Caco-2 (cell line): ENCODE data around the gene RAI1. TPM values are rescaled to one million over a fixed set of nuclear protein-coding genes. Genes with fewer than 3 reads are reported as not detected.

Experiments used
- BruUV-seq: library from RNA; stranded (reverse); fragments of 400-500 nt; replicated peaks from 2 replicates; lab custom pipeline; 2021; lab: Mats Ljungman, UMichigan
- CTCF ChIA-PET: fragments of 300-600 bp; sonication (Branson Sonifier 250); formaldehyde crosslinking; loops from one replicate; lab custom pipeline; 2022; ENCODE audit warnings: antibody characterized with exemption; lab: Charles Lee
- POLR2A ChIA-PET: fragments of 300-600 bp; sonication (Branson Sonifier 250); formaldehyde crosslinking; loops from one replicate; lab custom pipeline; 2022; ENCODE audit warnings: antibody characterized with exemption; lab: Charles Lee
- DNase-seq, 2 experiments: peaks; one replicate each; pipeline versions ENCODE4 v3.0.0 to v3.0.0-alpha.2; 2020 to 2022
- H3K27me3 ChIP-seq: replicated peaks from 2 replicates; pipeline ENCODE4 v1.6.0; 2011; ENCODE audit warnings: low read length; ENCODE audit not compliant: control insufficient read depth, insufficient read depth
- H3K36me3 ChIP-seq: 2 replicates; pipeline ENCODE4 v1.5.1; 2011; ENCODE audit warnings: low read length; ENCODE audit not compliant: control insufficient read depth, insufficient read depth
- H3K4me1 ChIP-seq: fragments of 250-450 bp; sonication (Bioruptor Pico); 2 replicates; pipeline ENCODE4 v1.5.1; 2020; ENCODE audit warnings: mild to moderate bottlenecking
- H3K4me3 ChIP-seq: 2 replicates; pipeline ENCODE4 v1.5.1; 2011; ENCODE audit warnings: low read depth, mild to moderate bottlenecking, control low read depth, low read length
- H3K9me3 ChIP-seq: fragments of 250-450 bp; sonication (Bioruptor Pico); 2 replicates; pipeline ENCODE4 v1.5.1; 2020; ENCODE audit warnings: mild to moderate bottlenecking, moderate library complexity
- H3K27ac Mint-ChIP-seq: one replicate; pipeline ENCODE4 v1.8.0; 2022; ENCODE audit warnings: mixed read lengths; ENCODE audit not compliant: unreplicated experiment
- H3K27me3 Mint-ChIP-seq: one replicate; pipeline ENCODE4 v1.8.0; 2022; ENCODE audit warnings: mixed read lengths; ENCODE audit not compliant: insufficient read depth, unreplicated experiment
- H3K36me3 Mint-ChIP-seq: one replicate; pipeline ENCODE4 v1.8.0; 2022; ENCODE audit warnings: mild to moderate bottlenecking, mixed read lengths; ENCODE audit not compliant: insufficient read depth, unreplicated experiment
- H3K4me1 Mint-ChIP-seq: one replicate; pipeline ENCODE4 v1.8.0; 2022; ENCODE audit warnings: low read depth, mixed read lengths; ENCODE audit not compliant: unreplicated experiment
- H3K4me3 Mint-ChIP-seq: one replicate; pipeline ENCODE4 v1.8.0; 2022; ENCODE audit warnings: mild to moderate bottlenecking, moderate library complexity, mixed read lengths; ENCODE audit not compliant: unreplicated experiment
- H3K9me3 Mint-ChIP-seq: one replicate; pipeline ENCODE4 v1.8.0; 2022; ENCODE audit warnings: mixed read lengths; ENCODE audit not compliant: unreplicated experiment
- CTCF ChIP-seq, 2 experiments: fragments of 200-600 bp in 1 of 2; IDR thresholded peaks; 1 replicate in 1 of 2; 2 replicates in 1 of 2; pipeline versions ENCODE4 v1.5.1 to v1.8.0; 2011 to 2022; ENCODE audit warnings: antibody characterized with exemption in 1 of 2, control low read depth in 1 of 2, inconsistent platforms in 1 of 2, low read depth in 1 of 2, low read length in 1 of 2, mild to moderate bottlenecking in 1 of 2, moderate library complexity in 1 of 2; ENCODE audit not compliant: insufficient read depth in 1 of 2, severe bottlenecking in 1 of 2, unreplicated experiment in 1 of 2
- intact Hi-C: fragments of 100-400 bp; cut with micrococcal nuclease; formaldehyde crosslinking; loops from one replicate; pipeline ENCODE4 v1.10.0; 2022; ENCODE audit not compliant: unreplicated experiment
- total RNA-seq: library from RNA; stranded (reverse); gene quantifications from 2 replicates; pipeline ENCODE4 v1.2.3, GENCODE V29; 2022

RAI1 gene
- total RNA-seq, 1 experiment from 2014 or later, result 44.3 TPM

- TF ChIP-seq CTCF (IDR thresholded peaks at IDR 0.05; ENCODE audit: insufficient read depth in 1 of 2, low read depth in 1 of 2, low read length in 1 of 2, severe bottlenecking in 1 of 2, unreplicated experiment in 1 of 2), result no peak
- H3K27me3 Mint-ChIP-seq, result no peaks in the 10 kb centered on the region
- CTCF ChIA-PET, result no interaction called here
- H3K4me3 ChIP-seq, result no peak overlapping the region
- POLR2A ChIA-PET, result no interaction called here
- H3K9me3 Mint-ChIP-seq, result peaks cover 10% of the 10 kb centered on the region
- H3K27me3 ChIP-seq, result no peaks in the 10 kb centered on the region
- no peaks in the 10 kb centered on the region for H3K36me3 ChIP-seq
- peaks cover 5% of the 10 kb centered on the region; the same call in 1 of the 2 replicates for H3K4me1 ChIP-seq
- no peak overlapping the region for H3K4me3 Mint-ChIP-seq
- H3K4me1 Mint-ChIP-seq, result peaks cover 10% of the 10 kb centered on the region
- DNase-seq, result no peak
- intact Hi-C loops, result no loop called here
- no TSS peak for BruUV-seq
- no peak overlapping the region for H3K27ac Mint-ChIP-seq
- H3K36me3 Mint-ChIP-seq, result no peaks in the 10 kb centered on the region
- peaks cover 14% of the 10 kb centered on the region for H3K9me3 ChIP-seq
These were observed 20.1 kb upstream of the RAI1 start for GRCh38 chr17:17661134-17661533.

- H3K36me3 ChIP-seq, result no peaks in the 10 kb centered on the region
- peaks cover 10% of the 10 kb centered on the region for H3K9me3 Mint-ChIP-seq
- H3K27ac Mint-ChIP-seq, result no peak overlapping the region
- H3K4me3 ChIP-seq, result no peak overlapping the region
- TF ChIP-seq CTCF (IDR thresholded peaks at IDR 0.05; ENCODE audit: insufficient read depth in 1 of 2, low read depth in 1 of 2, low read length in 1 of 2, severe bottlenecking in 1 of 2, unreplicated experiment in 1 of 2), result peak; percentile 42 to 54
- peaks cover 12% of the 10 kb centered on the region for H3K9me3 ChIP-seq
- no peaks in the 10 kb centered on the region for H3K27me3 ChIP-seq
- H3K4me1 ChIP-seq, result peaks cover 5% of the 10 kb centered on the region; the same call in 1 of the 2 replicates
- BruUV-seq, result no TSS peak
- H3K27me3 Mint-ChIP-seq, result no peaks in the 10 kb centered on the region
- ChIA-PET POLR2A (no interaction called here), CTCF (interaction anchor here (1.0 kb wide), 1 partner anchor 48 kb away, joined by 4 read pairs; no protein-coding TSS in a partner anchor)
- intact Hi-C loops, result no loop called here
- H3K4me1 Mint-ChIP-seq, result peaks cover 10% of the 10 kb centered on the region
- H3K36me3 Mint-ChIP-seq, result no peaks in the 10 kb centered on the region
- no peak overlapping the region for H3K4me3 Mint-ChIP-seq
- no peak for DNase-seq
These were observed 19.3 kb upstream of the RAI1 start for GRCh38 chr17:17661834-17662385.

DNA sequence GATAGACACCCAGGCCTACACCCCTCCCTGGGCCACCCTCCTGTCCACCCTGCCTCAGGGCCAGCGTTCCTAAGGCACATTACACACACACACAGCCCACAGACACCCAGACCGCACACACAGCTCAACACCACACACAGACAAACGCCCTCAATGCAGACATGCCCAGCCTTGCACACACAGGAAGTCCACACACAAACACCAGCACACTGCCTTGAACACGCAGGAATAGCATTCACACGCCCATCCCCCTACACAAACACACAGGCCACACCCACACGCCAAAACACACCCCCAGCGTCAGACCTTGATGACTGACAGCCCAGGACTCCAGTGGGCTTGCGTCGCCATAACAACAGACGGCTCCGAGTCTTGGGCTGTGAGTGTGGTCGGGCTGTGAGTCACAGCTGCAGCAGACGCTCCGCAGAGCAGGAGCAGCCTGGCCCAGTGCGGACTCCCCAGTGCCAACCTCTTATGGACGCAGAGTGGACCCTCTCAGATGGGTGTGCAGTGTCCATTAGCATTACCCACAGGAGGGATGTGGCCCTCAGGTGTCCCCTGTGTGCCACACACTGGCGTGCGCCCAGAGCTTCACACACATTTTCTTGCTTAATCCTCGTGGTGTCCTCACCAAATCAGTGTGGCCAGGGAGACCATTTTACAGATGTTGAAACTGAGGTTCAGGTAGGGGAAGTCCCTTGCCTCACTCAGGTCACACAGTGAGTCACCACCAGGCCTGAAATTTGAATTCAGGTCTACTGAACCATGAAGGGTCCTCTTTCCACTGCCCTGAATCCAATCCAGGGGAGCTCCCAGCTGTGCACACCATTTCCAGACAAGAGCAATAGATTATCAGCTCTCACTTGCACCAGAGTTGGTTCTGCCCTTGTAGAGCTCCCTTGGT lies 17.8 kb upstream of the RAI1 start:
- DNase-seq, result peak; percentile 67 to 77
- no TSS peak for BruUV-seq
- no peak overlapping the region for H3K4me3 ChIP-seq
- no peak overlapping the region for H3K4me3 Mint-ChIP-seq
- CTCF ChIA-PET, result interaction anchor here (0.9 kb wide), 1 partner anchor 21 kb away, joined by 3 read pairs; no protein-coding TSS in a partner anchor
- H3K36me3 Mint-ChIP-seq, result no peaks in the 10 kb centered on the region
- H3K36me3 ChIP-seq, result no peaks in the 10 kb centered on the region
- peaks cover 10% of the 10 kb centered on the region for H3K4me1 Mint-ChIP-seq
- H3K9me3 Mint-ChIP-seq, result no peaks in the 10 kb centered on the region
- intact Hi-C loops, result no loop called here
- H3K4me1 ChIP-seq, result peaks cover 5% of the 10 kb centered on the region; the same call in 1 of the 2 replicates
- POLR2A ChIA-PET, result interaction anchor here (0.6 kb wide), 1 partner anchor 202 kb away, joined by 6 read pairs; no protein-coding TSS in a partner anchor
- no peak for TF ChIP-seq CTCF (IDR thresholded peaks at IDR 0.05; ENCODE audit: insufficient read depth in 1 of 2, low read depth in 1 of 2, low read length in 1 of 2, severe bottlenecking in 1 of 2, unreplicated experiment in 1 of 2)
- H3K9me3 ChIP-seq, result peaks cover 7% of the 10 kb centered on the region
- H3K27ac Mint-ChIP-seq, result no peak overlapping the region
- no peaks in the 10 kb centered on the region for H3K27me3 ChIP-seq
- peaks cover 2% of the 10 kb centered on the region for H3K27me3 Mint-ChIP-seq
